Bronchial smooth muscle cell (primary cell): ENCODE data around the gene ZMYM1. TPM values are rescaled to one million over a fixed set of nuclear protein-coding genes. Genes with fewer than 3 reads are reported as not detected.

Experiments used
- total RNA-seq: library from RNA; depleted of rRNA; stranded (reverse); fragments of >200 nt; gene quantifications from 2 replicates; pipeline ENCODE4 v1.2.1, GENCODE V29; 2014

The ZMYM1 gene
- 7.7 and 11.3 TPM in 2 replicates for total RNA-seq

DNA sequence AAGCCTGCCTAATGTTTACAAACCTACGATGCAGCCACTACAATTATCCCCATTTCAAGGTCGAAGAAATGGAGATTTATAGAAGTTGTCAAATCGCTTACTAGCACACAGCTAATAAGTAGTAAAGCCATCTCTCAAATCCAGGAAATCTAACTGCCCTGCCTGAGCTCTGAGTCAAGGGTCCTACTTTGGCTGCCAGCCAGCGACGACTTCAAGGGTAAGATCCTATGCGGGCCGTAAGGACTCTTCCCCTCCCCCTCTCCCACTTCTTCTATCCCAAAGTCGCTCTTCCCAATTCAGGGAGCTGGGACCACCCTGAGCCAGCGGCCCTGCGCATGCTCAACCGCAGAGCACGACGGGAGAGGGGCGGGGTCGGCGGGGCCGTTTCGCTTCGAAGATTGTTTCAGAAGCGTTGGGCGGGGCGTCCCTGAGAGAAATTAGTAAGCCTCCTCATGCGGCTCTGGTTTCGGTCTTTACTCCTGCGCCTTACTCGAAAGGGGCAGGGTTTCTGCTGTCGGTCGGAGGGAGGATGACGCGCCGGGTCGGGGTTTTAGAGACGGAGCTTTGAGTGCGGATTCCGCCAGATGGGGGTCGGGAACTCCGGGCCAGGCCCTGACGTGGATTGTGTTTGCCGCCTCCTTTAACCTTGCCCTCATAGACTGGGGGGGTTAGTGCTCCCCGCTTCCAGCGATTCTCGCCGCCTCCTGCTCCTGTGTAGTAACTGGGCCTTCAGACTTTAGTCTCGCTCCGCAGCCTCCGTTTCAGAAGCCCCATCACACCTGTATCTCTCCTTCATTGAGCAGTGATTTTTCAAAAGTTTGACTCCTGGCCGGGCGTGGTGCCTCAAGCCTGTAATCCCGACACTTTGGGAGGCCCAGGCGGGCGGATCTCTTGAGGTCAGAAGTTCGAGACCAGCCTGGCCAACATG, at the start of gene ZMYM1:
TSS of gene ZMYM1 (plus strand) at position 383 of the 928 bp plus-strand sequence. CDS start 14,603 bp downstream, outside the sequence.

Other genes starting within 250 kb of the ZMYM1 start
- gene SMIM12, start 219.6 kb upstream of the ZMYM1 start, total RNA-seq: 13.7 and 15.4 TPM in 2 replicates
- under 0.01 TPM in 1 of 2 replicates, not detected in the other for gene DLGAP3, start 149.7 kb upstream of the ZMYM1 start, total RNA-seq
- 18.4 and 27.5 TPM in 2 replicates for gene TMEM35B, start 94.0 kb upstream of the ZMYM1 start, total RNA-seq
- gene ZMYM6, start 47.4 kb upstream of the ZMYM1 start, total RNA-seq: 8.1 and 14.0 TPM in 2 replicates
- 158 and 199 TPM in 2 replicates for gene SFPQ, start 113.8 kb downstream of the ZMYM1 start, total RNA-seq
- gene ZMYM4, start 189.3 kb downstream of the ZMYM1 start, total RNA-seq: 21.6 and 30.4 TPM in 2 replicates